Caco-2 (cell line): ENCODE measurements around the gene KAT7. TPM values are rescaled to one million over a fixed set of nuclear protein-coding genes. Genes with fewer than 3 reads are reported as not detected.

Source experiments
- BruUV-seq: library from RNA; stranded (reverse); fragments of 400-500 nt; replicated peaks from 2 replicates; lab custom pipeline; 2021; lab: Mats Ljungman, UMichigan
- CTCF ChIA-PET: fragments of 300-600 bp; sonication (Branson Sonifier 250); formaldehyde crosslinking; loops from one replicate; lab custom pipeline; 2022; ENCODE audit warnings: antibody characterized with exemption; lab: Charles Lee
- POLR2A ChIA-PET: fragments of 300-600 bp; sonication (Branson Sonifier 250); formaldehyde crosslinking; loops from one replicate; lab custom pipeline; 2022; ENCODE audit warnings: antibody characterized with exemption; lab: Charles Lee
- DNase-seq, 2 experiments: peaks; one replicate each; pipeline versions ENCODE4 v3.0.0 to v3.0.0-alpha.2; 2020 to 2022
- H3K27me3 ChIP-seq: replicated peaks from 2 replicates; pipeline ENCODE4 v1.6.0; 2011; ENCODE audit warnings: low read length; ENCODE audit not compliant: control insufficient read depth, insufficient read depth
- H3K36me3 ChIP-seq: 2 replicates; pipeline ENCODE4 v1.5.1; 2011; ENCODE audit warnings: low read length; ENCODE audit not compliant: control insufficient read depth, insufficient read depth
- H3K4me1 ChIP-seq: fragments of 250-450 bp; sonication (Bioruptor Pico); 2 replicates; pipeline ENCODE4 v1.5.1; 2020; ENCODE audit warnings: mild to moderate bottlenecking
- H3K4me3 ChIP-seq: 2 replicates; pipeline ENCODE4 v1.5.1; 2011; ENCODE audit warnings: low read depth, mild to moderate bottlenecking, control low read depth, low read length
- H3K9me3 ChIP-seq: fragments of 250-450 bp; sonication (Bioruptor Pico); 2 replicates; pipeline ENCODE4 v1.5.1; 2020; ENCODE audit warnings: mild to moderate bottlenecking, moderate library complexity
- H3K27ac Mint-ChIP-seq: one replicate; pipeline ENCODE4 v1.8.0; 2022; ENCODE audit warnings: mixed read lengths; ENCODE audit not compliant: unreplicated experiment
- H3K27me3 Mint-ChIP-seq: one replicate; pipeline ENCODE4 v1.8.0; 2022; ENCODE audit warnings: mixed read lengths; ENCODE audit not compliant: insufficient read depth, unreplicated experiment
- H3K36me3 Mint-ChIP-seq: one replicate; pipeline ENCODE4 v1.8.0; 2022; ENCODE audit warnings: mild to moderate bottlenecking, mixed read lengths; ENCODE audit not compliant: insufficient read depth, unreplicated experiment
- H3K4me1 Mint-ChIP-seq: one replicate; pipeline ENCODE4 v1.8.0; 2022; ENCODE audit warnings: low read depth, mixed read lengths; ENCODE audit not compliant: unreplicated experiment
- H3K4me3 Mint-ChIP-seq: one replicate; pipeline ENCODE4 v1.8.0; 2022; ENCODE audit warnings: mild to moderate bottlenecking, moderate library complexity, mixed read lengths; ENCODE audit not compliant: unreplicated experiment
- H3K9me3 Mint-ChIP-seq: one replicate; pipeline ENCODE4 v1.8.0; 2022; ENCODE audit warnings: mixed read lengths; ENCODE audit not compliant: unreplicated experiment
- CTCF ChIP-seq, 2 experiments: fragments of 200-600 bp in 1 of 2; IDR thresholded peaks; 1 replicate in 1 of 2; 2 replicates in 1 of 2; pipeline versions ENCODE4 v1.5.1 to v1.8.0; 2011 to 2022; ENCODE audit warnings: antibody characterized with exemption in 1 of 2, control low read depth in 1 of 2, inconsistent platforms in 1 of 2, low read depth in 1 of 2, low read length in 1 of 2, mild to moderate bottlenecking in 1 of 2, moderate library complexity in 1 of 2; ENCODE audit not compliant: insufficient read depth in 1 of 2, severe bottlenecking in 1 of 2, unreplicated experiment in 1 of 2
- intact Hi-C: fragments of 100-400 bp; cut with micrococcal nuclease; formaldehyde crosslinking; loops from one replicate; pipeline ENCODE4 v1.10.0; 2022; ENCODE audit not compliant: unreplicated experiment
- total RNA-seq: library from RNA; stranded (reverse); gene quantifications from 2 replicates; pipeline ENCODE4 v1.2.3, GENCODE V29; 2022

KAT7 gene
- total RNA-seq, 1 experiment from 2014 or later = 137 TPM

GRCh38 chr17:49749730-49750129 is 38.8 kb upstream of the KAT7 start:
- BruUV-seq = no TSS peak
- Mint-ChIP-seq H3K4me1 (peaks cover 12% of the 10 kb centered on the region), H3K27me3 (no peaks in the 10 kb centered on the region), H3K4me3 (no peak overlapping the region), H3K9me3 (no peaks in the 10 kb centered on the region), H3K27ac (no peak overlapping the region), H3K36me3 (no peaks in the 10 kb centered on the region)
- TF ChIP-seq CTCF (IDR thresholded peaks at IDR 0.05; ENCODE audit: insufficient read depth in 1 of 2, low read depth in 1 of 2, low read length in 1 of 2, severe bottlenecking in 1 of 2, unreplicated experiment in 1 of 2) = no peak
- no peaks in the 10 kb centered on the region for H3K9me3 ChIP-seq
- CTCF ChIA-PET = interaction anchor here (0.7 to 1.3 kb wide), 2 partner anchors 14 to 314 kb away, joined by 3 read pairs; partner anchors contain the start of gene FAM117A
- no peak overlapping the region for H3K4me3 ChIP-seq
- peaks cover 6% of the 10 kb centered on the region; the same call in 1 of the 2 replicates for H3K36me3 ChIP-seq
- H3K27me3 ChIP-seq = no peaks in the 10 kb centered on the region
- intact Hi-C loops = no loop called here
- no peak for DNase-seq
- peaks cover 18% of the 10 kb centered on the region for H3K4me1 ChIP-seq
- POLR2A ChIA-PET = interaction anchor here (1.2 kb wide), 1 partner anchor 14 kb away, joined by 5 read pairs; the partner anchor contains the start of gene FAM117A

- Mint-ChIP-seq H3K4me1 (no peaks in the 10 kb centered on the region), H3K27ac (no peak overlapping the region), H3K36me3 (no peaks in the 10 kb centered on the region), H3K9me3 (no peaks in the 10 kb centered on the region), H3K4me3 (no peak overlapping the region), H3K27me3 (no peaks in the 10 kb centered on the region)
- Histone ChIP-seq H3K9me3 (no peaks in the 10 kb centered on the region), H3K4me1 (peaks cover 6% of the 10 kb centered on the region; the same call in 1 of the 2 replicates), H3K4me3 (no peak overlapping the region), H3K36me3 (peaks cover 6% of the 10 kb centered on the region; the same call in 1 of the 2 replicates), H3K27me3 (no peaks in the 10 kb centered on the region)
- DNase-seq = no peak
- BruUV-seq = no TSS peak
- no peak for TF ChIP-seq CTCF (IDR thresholded peaks at IDR 0.05; ENCODE audit: insufficient read depth in 1 of 2, low read depth in 1 of 2, low read length in 1 of 2, severe bottlenecking in 1 of 2, unreplicated experiment in 1 of 2)
- CTCF ChIA-PET = interaction anchor here (0.5 to 0.7 kb wide), 3 partner anchors 12 to 99 kb away, joined by 3 read pairs; partner anchors contain the start of gene FAM117A
- POLR2A ChIA-PET = interaction anchor here (0.5 to 1.7 kb wide), 3 partner anchors 7 to 50 kb away, joined by 4 to 11 read pairs (median 4); partner anchors contain the start of gene FAM117A
- intact Hi-C loops = no loop called here
Measured at GRCh38 chr17:49752508-49752907, 36.0 kb upstream of the KAT7 start.

GRCh38 chr17:49753959-49754391 is 34.5 kb upstream of the KAT7 start:
- DNase-seq = no peak
- Mint-ChIP-seq H3K27ac (no peak overlapping the region), H3K9me3 (no peaks in the 10 kb centered on the region), H3K27me3 (no peaks in the 10 kb centered on the region), H3K36me3 (no peaks in the 10 kb centered on the region), H3K4me3 (no peak overlapping the region), H3K4me1 (no peaks in the 10 kb centered on the region)
- no peak overlapping the region for H3K4me3 ChIP-seq
- intact Hi-C loops = no loop called here
- ChIA-PET CTCF (interaction anchor here (0.7 kb wide), 2 partner anchors 42 to 179 kb away, joined by 3 read pairs; no protein-coding TSS in a partner anchor), POLR2A (no interaction called here)
- TF ChIP-seq CTCF (IDR thresholded peaks at IDR 0.05; ENCODE audit: insufficient read depth in 1 of 2, low read depth in 1 of 2, low read length in 1 of 2, severe bottlenecking in 1 of 2, unreplicated experiment in 1 of 2) = no peak
- no TSS peak for BruUV-seq
- H3K9me3 ChIP-seq = no peaks in the 10 kb centered on the region
- no peaks in the 10 kb centered on the region for H3K4me1 ChIP-seq
- peaks cover 6% of the 10 kb centered on the region; the same call in 1 of the 2 replicates for H3K36me3 ChIP-seq
- no peaks in the 10 kb centered on the region for H3K27me3 ChIP-seq
